K562 (cell line): Measurements from ENCODE around the gene IGSF9. TPM values are rescaled to one million over a fixed set of nuclear protein-coding genes. Genes with fewer than 3 reads are reported as not detected.
A peak's percentile ranks its signal among the peaks of the same experiment; 100 is the strongest.
"Not testable (repeated sequence)": the region's sequence is repeated elsewhere in the genome, so short reads cannot be mapped to it uniquely, and the experiment has no call there.

Source experiments
- ATAC-seq: fragments of 200-7000 bp; cut with Tn5 transposase; 3 replicates; pipeline ENCODE4 v1.9.1; 2020; ENCODE audit warnings: moderate library complexity
- BruUV-seq: library from RNA; stranded (reverse); fragments of 400-500 nt; replicated peaks from 2 replicates; lab custom pipeline; 2021; lab: Mats Ljungman, UMichigan
- CTCF ChIA-PET: fragments of 300-600 bp; formaldehyde crosslinking; extraction: SDS; loops from one replicate; lab custom pipeline; 2021; ENCODE audit warnings: low intra/inter-chr PET ratio; lab: Yijun Ruan, JAX
- POLR2A ChIA-PET: fragments of 300-600, 350-650 bp; sonication (Branson Sonifier 250); formaldehyde crosslinking; extraction: SDS; loops from one replicate; lab custom pipeline; 2021; ENCODE audit warnings: antibody characterized with exemption, inconsistent platforms; lab: Yijun Ruan, JAX
- DNase-seq, 4 experiments: peaks; one replicate each; pipeline versions ENCODE4 v3.0.0 to v3.0.0-alpha.2; 2011 to 2018; ENCODE audit warnings: low spot score in 3 of 4, mixed read lengths in 3 of 4; ENCODE audit errors: extremely low read depth in 1 of 4
- FAIRE-seq: peaks from 2 replicates; lab custom pipeline; 2011; peaks lifted over from hg19 to GRCh38; lab: Jason Lieb, UNC
- H2AFZ ChIP-seq: 2 replicates; pipeline ENCODE4 v1.6.0; 2011; ENCODE audit warnings: low read depth, low read length, control low read depth, inconsistent platforms
- H3K27ac ChIP-seq: fragments of 200-600 bp; 3 replicates; pipeline ENCODE4 v1.8.0; 2011; ENCODE audit warnings: low read depth, mild to moderate bottlenecking, control low read depth, inconsistent platforms, low read length, moderate library complexity, mixed read lengths; ENCODE audit errors: extremely low read depth
- H3K27me3 ChIP-seq, 2 experiments: fragments of 300-600 bp in 1 of 2; 2 replicates in 1 of 2; 3 replicates in 1 of 2; pipeline versions ENCODE4 v1.6.0 to v1.8.0; 2011; ENCODE audit warnings: inconsistent platforms in 2 of 2, low read length in 2 of 2, mild to moderate bottlenecking in 1 of 2, mixed read lengths in 1 of 2, moderate library complexity in 1 of 2; ENCODE audit not compliant: control insufficient read depth in 2 of 2, insufficient read depth in 2 of 2
- H3K36me3 ChIP-seq: fragments of 300-600 bp; 3 replicates; pipeline ENCODE4 v1.8.0; 2011; ENCODE audit warnings: mild to moderate bottlenecking, low read length, inconsistent platforms; ENCODE audit not compliant: control insufficient read depth, insufficient read depth
- H3K4me1 ChIP-seq, 2 experiments: fragments of 200-600 bp in 1 of 2; replicated peaks in 1 of 2; 2 replicates in 1 of 2; 3 replicates in 1 of 2; pipeline versions ENCODE4 v1.5.1 to v1.8.0; 2011; ENCODE audit warnings: inconsistent platforms in 2 of 2, low read length in 2 of 2, mild to moderate bottlenecking in 1 of 2, mixed read lengths in 1 of 2, moderate library complexity in 1 of 2; ENCODE audit not compliant: control insufficient read depth in 2 of 2, insufficient read depth in 2 of 2
- H3K4me2 ChIP-seq: 2 replicates; pipeline ENCODE4 v1.6.1; 2011; ENCODE audit warnings: low read length, control low read depth, inconsistent platforms, mixed read lengths; ENCODE audit not compliant: insufficient read depth
- H3K4me3 ChIP-seq: fragments of 200-600 bp; sonication (generic), shearing (Covaris generic); 2 replicates; pipeline ENCODE4 v1.5.1; 2016; ENCODE audit warnings: control low read depth, inconsistent platforms
- H3K79me2 ChIP-seq: fragments of 200-600 bp; 3 replicates; pipeline ENCODE4 v1.8.0; 2011; ENCODE audit warnings: low read length, inconsistent platforms; ENCODE audit not compliant: control insufficient read depth, insufficient read depth
- H3K9ac ChIP-seq, 2 experiments: 2 replicates each; pipeline versions ENCODE4 v1.6.0 to v1.6.1; 2011; ENCODE audit warnings: low read depth in 2 of 2, low read length in 2 of 2, control low read depth in 1 of 2, inconsistent platforms in 1 of 2, mild to moderate bottlenecking in 1 of 2, mixed read lengths in 1 of 2; ENCODE audit not compliant: insufficient read depth in 1 of 2
- H3K9me1 ChIP-seq: one replicate; pipeline ENCODE4 v1.6.0; 2011; ENCODE audit warnings: inconsistent platforms, mild to moderate bottlenecking, low read length, moderate library complexity; ENCODE audit not compliant: control insufficient read depth, insufficient read depth
- H3K9me3 ChIP-seq: replicated peaks from 2 replicates; pipeline ENCODE4 v1.5.1; 2011; ENCODE audit warnings: low read depth, low read length, inconsistent platforms; ENCODE audit not compliant: control insufficient read depth, insufficient read depth
- H4K20me1 ChIP-seq: replicated peaks from 2 replicates; pipeline ENCODE4 v1.6.1; 2011; ENCODE audit warnings: low read length, inconsistent platforms, mixed read lengths; ENCODE audit not compliant: control insufficient read depth, insufficient read depth
- RBFOX2 ChIP-seq: fragments of 200-400 bp; formaldehyde crosslinking; IDR thresholded peaks from 2 replicates; pipeline ENCODE4 v1.6.1; 2017; ENCODE audit warnings: low read depth, mild to moderate bottlenecking, low read length, moderate library complexity
- ZFX ChIP-seq: sonication (generic); formaldehyde crosslinking; IDR thresholded peaks from 2 replicates; pipeline ENCODE4 v1.8.0; 2022; ENCODE audit warnings: mild to moderate bottlenecking, missing genetic modification reagents, moderate library complexity
- WGBS: fragments of 100-300 bp; shearing (Covaris generic); methylation state at CpG from one replicate; pipeline ENCODE4 v1.1.6; 2016; ENCODE audit warnings: low coverage, mixed read lengths; ENCODE audit not compliant: insufficient coverage; ENCODE audit errors: missing lambda C conversion rate; 5-methylcytosine and 5-hydroxymethylcytosine counted together
- in situ Hi-C: fragments of 300-500 bp; cut with MboI; formaldehyde crosslinking; loops from 4 replicates; pipeline ENCODE4 v1.15.0; 2018; ENCODE audit warnings: inconsistent platforms, mixed read lengths
- intact Hi-C: fragments of 100-400 bp; cut with micrococcal nuclease; formaldehyde crosslinking; loops from 2 replicates; pipeline ENCODE4 v1.14.2; 2022
- polyA plus RNA-seq, 8 experiments: library from polyadenylated mRNA; depleted of rRNA in 4 of 8; stranded (reverse) in 5 of 8; unstranded in 3 of 8; fragments of >200 nt; fragmentation: Nextera tagmentation in 2 of 8; fragmentation: Illumina TruSeq in 1 of 8; extraction: Ambion mirVana in 2 of 8; extraction: Trizol in 1 of 8; gene quantifications; 2 replicates each; pipeline versions ENCODE4 v1.2.1 to v1.2.3, GENCODE V29; 2011 to 2014; ENCODE audit warnings: inconsistent platforms in 1 of 8, missing spikeins in 1 of 8
- total RNA-seq, 7 experiments: library from RNA; depleted of rRNA in 6 of 7; stranded (reverse); fragments of >200 nt in 6 of 7; fragmentation: Illumina TruSeq in 2 of 7; extraction: Trizol in 2 of 7; gene quantifications; 2 replicates each; pipeline versions ENCODE4 v1.2.1 to v1.2.3, GENCODE V29; 2011 to 2021; ENCODE audit warnings: low replicate concordance in 1 of 7
- TF ChIP-seq, protein P1 (sequence below), 2 experiments: fragments of 450-650 bp; IDR thresholded peaks; 2 replicates each; pipeline ENCODE4 v1.6.1; 2016

The IGSF9 gene
- total and polyA plus RNA-seq, 9 of the 15 experiments (the other 6 are each of a cell fraction or from before 2014, with no cell fraction given) = 0.03 to 0.29 (median 0.07) TPM; not detected in 1

DNA sequence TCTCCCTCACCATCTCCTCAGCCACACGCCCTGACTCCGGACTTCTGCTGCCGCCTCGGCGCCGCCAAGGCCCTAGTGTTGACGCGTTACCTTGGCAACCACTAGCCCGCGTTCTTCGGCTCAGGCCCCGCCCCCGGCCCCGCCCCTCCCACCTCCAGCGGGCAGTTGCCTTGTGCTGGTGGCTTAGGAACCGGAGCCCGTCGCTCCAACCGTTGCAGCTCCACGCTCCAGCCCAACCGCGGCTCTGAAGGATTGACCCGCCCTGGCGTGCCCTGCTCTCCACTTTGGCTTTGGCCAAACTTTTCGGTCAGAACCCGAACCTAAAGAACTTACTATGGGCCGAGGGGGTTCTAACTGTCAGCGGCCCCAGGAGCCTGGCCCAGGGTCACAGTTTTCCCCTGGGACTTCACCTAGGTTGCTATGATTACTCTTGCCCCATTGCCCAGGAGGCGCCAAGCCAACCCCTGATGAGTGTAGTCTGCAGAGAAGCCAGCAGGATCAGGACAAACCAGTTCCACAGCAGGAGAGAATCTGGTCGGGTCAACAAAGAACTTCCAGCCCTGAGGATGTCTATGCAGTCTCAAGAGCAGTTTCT is 45.2 kb downstream of the IGSF9 start, which contains the start of gene CFAP45 (continued):
- peak; percentile 47; the same call in 1 of the 2 replicates for TF ChIP-seq RBFOX2
- TF ChIP-seq, all 486 proteins: peak for 23

DNA sequence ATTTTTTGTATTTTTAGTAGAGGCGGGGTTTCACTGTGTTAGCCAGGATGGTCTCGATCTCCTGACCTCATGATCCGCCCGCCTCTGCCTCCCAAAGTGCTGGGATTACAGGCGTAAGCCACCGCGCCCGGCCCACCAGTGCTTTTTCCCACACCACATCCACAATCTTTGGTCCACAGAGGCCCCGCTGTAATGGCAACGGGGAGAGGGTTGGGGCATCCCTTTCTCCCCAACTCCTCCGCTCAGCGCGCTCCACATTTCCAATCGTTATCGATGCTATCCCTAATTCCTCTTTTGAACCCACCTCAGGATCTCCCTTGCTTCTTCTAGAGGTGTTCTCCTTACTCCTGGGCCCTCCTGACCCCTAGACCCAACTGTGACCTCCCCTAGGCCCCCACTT is 45.8 kb downstream of the IGSF9 start:
- H3K9me3 ChIP-seq, DNase-seq, CTCF ChIA-PET, H3K36me3 ChIP-seq, H3K79me2 ChIP-seq, FAIRE-seq, H3K9me1 ChIP-seq, H3K4me3 ChIP-seq, H3K27me3 ChIP-seq, in situ Hi-C loops, BruUV-seq, ATAC-seq, H4K20me1 ChIP-seq: not testable (repeated sequence)
- WGBS = 80% methylated on average over 8 of the region's 15 CpGs
- Histone ChIP-seq H3K4me1 (peaks cover 18 to 30% of the 10 kb centered on the region in 2 experiments), H3K4me2 (peak overlapping the region; percentile 34; the same call in 1 of the 2 replicates), H3K9ac (peak overlapping the region in 1 of 2 experiments; percentile 88; a peak in 2 of 4 replicates), H3K27ac (peak overlapping the region; percentile 31; the same call in 1 of the 3 replicates), H2AFZ (peak overlapping the region; percentile 63; the same call in 1 of the 2 replicates)
- intact Hi-C loops = loop anchor here (1.0 kb wide), 1 partner anchor 25 kb away; no protein-coding TSS in a partner anchor
- POLR2A ChIA-PET = interaction anchor here (1.4 kb wide), 1 partner anchor 10 kb away, joined by 4 read pairs; no protein-coding TSS in a partner anchor
- 0 out of 2 replicates have a peak, but pooled peaks have one; percentile 0 for TF ChIP-seq ZFX (CRISPR knock-in tag)
- TF ChIP-seq, protein P1, sequence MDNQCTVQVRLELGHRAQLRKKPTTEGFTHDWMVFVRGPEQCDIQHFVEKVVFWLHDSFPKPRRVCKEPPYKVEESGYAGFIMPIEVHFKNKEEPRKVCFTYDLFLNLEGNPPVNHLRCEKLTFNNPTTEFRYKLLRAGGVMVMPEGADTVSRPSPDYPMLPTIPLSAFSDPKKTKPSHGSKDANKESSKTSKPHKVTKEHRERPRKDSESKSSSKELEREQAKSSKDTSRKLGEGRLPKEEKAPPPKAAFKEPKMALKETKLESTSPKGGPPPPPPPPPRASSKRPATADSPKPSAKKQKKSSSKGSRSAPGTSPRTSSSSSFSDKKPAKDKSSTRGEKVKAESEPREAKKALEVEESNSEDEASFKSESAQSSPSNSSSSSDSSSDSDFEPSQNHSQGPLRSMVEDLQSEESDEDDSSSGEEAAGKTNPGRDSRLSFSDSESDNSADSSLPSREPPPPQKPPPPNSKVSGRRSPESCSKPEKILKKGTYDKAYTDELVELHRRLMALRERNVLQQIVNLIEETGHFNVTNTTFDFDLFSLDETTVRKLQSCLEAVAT (IDR thresholded peaks at IDR 0.05) = peak in 1 of 2 experiments; percentile 76; a peak in 2 of 4 replicates
